Measurements from ENCODE around the gene PTGS1. TPM values are rescaled to one million over a fixed set of nuclear protein-coding genes. Genes with fewer than 3 reads are reported as not detected.
"Not testable (repeated sequence)": the region's sequence is repeated elsewhere in the genome, so short reads cannot be mapped to it uniquely, and the experiment has no call there.

PTGS1 gene
- total RNA-seq, 1 experiment from 2014 or later = not detected

GRCh38 chr9:122392284-122392683 is 21.5 kb downstream of the PTGS1 start:
- no peak for DNase-seq (ENCODE audit: low spot score)
- in situ Hi-C loops (cut with HindIII; ENCODE audit: low sequenced_read_pairs) = no loop called here

GRCh38 chr9:122392714-122393113 is 21.9 kb downstream of the PTGS1 start:
- DNase-seq (ENCODE audit: low spot score) = no peak
- in situ Hi-C loops (cut with HindIII; ENCODE audit: low sequenced_read_pairs) = no loop called here

- DNase-seq (ENCODE audit: low spot score) = no peak
- in situ Hi-C loops (cut with HindIII; ENCODE audit: low sequenced_read_pairs) = no loop called here
Observed at GRCh38 chr9:122393284-122393983, 22.6 kb downstream of the PTGS1 start.

GRCh38 chr9:122394265-122395125 is 23.7 kb downstream of the PTGS1 start:
- in situ Hi-C loops (cut with HindIII; ENCODE audit: low sequenced_read_pairs) = no loop called here
- no peak for DNase-seq (ENCODE audit: low spot score)

- in situ Hi-C loops (cut with HindIII; ENCODE audit: low sequenced_read_pairs) = no loop called here
- DNase-seq (ENCODE audit: low spot score) = no peak
Observed at GRCh38 chr9:122396614-122397148, 25.9 kb downstream of the PTGS1 start.

GRCh38 chr9:122397749-122398148 is 26.9 kb downstream of the PTGS1 start:
- no peak for DNase-seq (ENCODE audit: low spot score)
- in situ Hi-C loops (cut with HindIII; ENCODE audit: low sequenced_read_pairs) = no loop called here

GRCh38 chr9:122398371-122398924 is 27.6 kb downstream of the PTGS1 start:
- no peak for DNase-seq (ENCODE audit: low spot score)
- in situ Hi-C loops (cut with HindIII; ENCODE audit: low sequenced_read_pairs) = no loop called here

- no peak for DNase-seq (ENCODE audit: low spot score)
- in situ Hi-C loops (cut with HindIII; ENCODE audit: low sequenced_read_pairs) = no loop called here
Observed at GRCh38 chr9:122401896-122402295, 31.1 kb downstream of the PTGS1 start.

- in situ Hi-C loops (cut with HindIII; ENCODE audit: low sequenced_read_pairs) = no loop called here
- DNase-seq (ENCODE audit: low spot score) = no peak
Observed at GRCh38 chr9:122402403-122402871, 31.6 kb downstream of the PTGS1 start.

- no peak for DNase-seq (ENCODE audit: low spot score)
- in situ Hi-C loops (cut with HindIII; ENCODE audit: low sequenced_read_pairs) = no loop called here
Observed at GRCh38 chr9:122402874-122403273, 32.0 kb downstream of the PTGS1 start.

- in situ Hi-C loops (cut with HindIII; ENCODE audit: low sequenced_read_pairs) = no loop called here
- DNase-seq (ENCODE audit: low spot score) = no peak
Observed at GRCh38 chr9:122403381-122404000, 32.7 kb downstream of the PTGS1 start.

- in situ Hi-C loops (cut with HindIII; ENCODE audit: low sequenced_read_pairs); DNase-seq (ENCODE audit: low spot score): not testable (repeated sequence)
Observed at GRCh38 chr9:122405304-122406069, 34.7 kb downstream of the PTGS1 start.

GRCh38 chr9:122406070-122406890 is 35.5 kb downstream of the PTGS1 start:
- in situ Hi-C loops (cut with HindIII; ENCODE audit: low sequenced_read_pairs) = no loop called here
- DNase-seq (ENCODE audit: low spot score) = no peak

- DNase-seq (ENCODE audit: low spot score); in situ Hi-C loops (cut with HindIII; ENCODE audit: low sequenced_read_pairs): not testable (repeated sequence)
Observed at GRCh38 chr9:122414108-122414507, 43.3 kb downstream of the PTGS1 start.

GRCh38 chr9:122418016-122418415 is 47.2 kb downstream of the PTGS1 start:
- in situ Hi-C loops (cut with HindIII; ENCODE audit: low sequenced_read_pairs) = no loop called here
- no peak for DNase-seq (ENCODE audit: low spot score)

GRCh38 chr9:122420315-122420714 is 49.5 kb downstream of the PTGS1 start:
- DNase-seq (ENCODE audit: low spot score) = no peak
- in situ Hi-C loops (cut with HindIII; ENCODE audit: low sequenced_read_pairs) = no loop called here

- in situ Hi-C loops (cut with HindIII; ENCODE audit: low sequenced_read_pairs) = no loop called here
- DNase-seq (ENCODE audit: low spot score) = no peak
Observed at GRCh38 chr9:122425087-122425486, 54.3 kb downstream of the PTGS1 start.

- no peak for DNase-seq (ENCODE audit: low spot score)
- in situ Hi-C loops (cut with HindIII; ENCODE audit: low sequenced_read_pairs) = no loop called here
Observed at GRCh38 chr9:122426723-122427122, 55.9 kb downstream of the PTGS1 start.
